ENCODE results near the gene STRN3. TPM values are rescaled to one million over a fixed set of nuclear protein-coding genes. Genes with fewer than 3 reads are reported as not detected.

Gene STRN3
- total RNA-seq, 1 experiment from 2014 or later, result 52.1 TPM

GRCh38 chr14:30998100-30998706 is 28.0 kb downstream of the STRN3 start:
- no peak overlapping the region for H2BK20ac ChIP-seq (ENCODE audit: low read depth, low read length, poor library complexity, severe bottlenecking)
- no peak overlapping the region for H4K8ac ChIP-seq (replicated peaks; ENCODE audit: insufficient read length, low read depth, low read length)
- no peak overlapping the region for H3K18ac ChIP-seq (ENCODE audit: insufficient read length, low read depth, low read length)

More at GRCh38 chr14:30998100-30998706, 28.0 kb downstream of the STRN3 start:
- no peak overlapping the region for H2BK5ac ChIP-seq (ENCODE audit: insufficient read length, low read length)
- no peaks in the 10 kb centered on the region for H4K20me1 ChIP-seq (ENCODE audit: control insufficient read depth, insufficient read depth, insufficient read length)
- no peak overlapping the region for H2BK120ac ChIP-seq (ENCODE audit: low read depth, low read length, poor library complexity, severe bottlenecking)
- H3K4me1 ChIP-seq (ENCODE audit: insufficient read depth, low read length), result peaks cover 7% of the 10 kb centered on the region
- peaks cover 59 to 66% of the 10 kb centered on the region in 2 experiments for H3K4me1 Mint-ChIP-seq
- H3K4me2 ChIP-seq (ENCODE audit: insufficient read depth, insufficient read length, low read length), result no peak overlapping the region
- peak overlapping the region; percentile 21 to 97 (median 45); a peak in 6 of 7 replicates for H3K27ac Mint-ChIP-seq
- DNase-seq, result no peak
- H3T11ph ChIP-seq (ENCODE audit: low read length), result no peak overlapping the region
- H3K9me3 Mint-ChIP-seq, result peaks cover 8 to 12% of the 10 kb centered on the region in 2 experiments; a peak in 2 of 5 replicates
- TF ChIP-seq CTCF (conservative IDR thresholded peaks at IDR 0.05), result no peak
- H3K79me1 ChIP-seq (ENCODE audit: insufficient read depth, low read depth, low read length, poor library complexity, severe bottlenecking), result peaks cover 9% of the 10 kb centered on the region
- no CpG with 5 or more reads among the region's 1 CpG for WGBS (ENCODE audit: extremely low coverage, insufficient read length, low lambda C conversion rate)
- H2BK15ac ChIP-seq (ENCODE audit: low read depth, low read length), result no peak overlapping the region
- no peaks in the 10 kb centered on the region for H3K27me3 ChIP-seq (ENCODE audit: insufficient read depth, low read length)
- no peak overlapping the region for H3K9ac ChIP-seq (ENCODE audit: extremely low read depth, insufficient read length, low read length)
- no peaks in the 10 kb centered on the region for H3K9me3 ChIP-seq (ENCODE audit: control insufficient read depth, low read depth, low read length)
- H2AK5ac ChIP-seq (ENCODE audit: insufficient read length, low read length), result no peak overlapping the region
- H3K14ac ChIP-seq (ENCODE audit: insufficient read depth, low read length), result no peak overlapping the region
- H3K4me3 Mint-ChIP-seq, result no peak overlapping the region
- no peak overlapping the region for H3K56ac ChIP-seq (ENCODE audit: insufficient read length, low read depth, low read length)
- no peak overlapping the region for H2AFZ ChIP-seq (ENCODE audit: low read length)
- H3K23ac ChIP-seq (ENCODE audit: insufficient read length, low read depth, low read length), result no peak overlapping the region
- no peak overlapping the region for H4K5ac ChIP-seq (ENCODE audit: insufficient read length, low read depth, low read length)
- H3K27me3 Mint-ChIP-seq (ENCODE audit: low read depth), result no peaks in the 10 kb centered on the region
- H3K36me3 Mint-ChIP-seq (ENCODE audit: insufficient read depth in 1 of 3, low read depth in 3 of 3), result peaks cover 4 to 27% (median 21%) of the 10 kb centered on the region in 3 experiments; a peak in 6 of 7 replicates
- peak overlapping the region; percentile 20 for H3K27ac ChIP-seq (ENCODE audit: insufficient read length, low read depth, low read length)
- H4K91ac ChIP-seq (ENCODE audit: insufficient read length, low read depth, low read length), result no peak overlapping the region
- H2BK12ac ChIP-seq (ENCODE audit: insufficient read length, low read depth, low read length), result no peak overlapping the region
- no peak overlapping the region for H3K4ac ChIP-seq (ENCODE audit: low read depth, low read length)
- H3K23me2 ChIP-seq (ENCODE audit: insufficient read length, low read depth, low read length, poor library complexity, severe bottlenecking), result no peaks in the 10 kb centered on the region
- peaks cover 22% of the 10 kb centered on the region; the same call in 1 of the 2 replicates for H3K79me2 ChIP-seq (ENCODE audit: insufficient read depth, low read length)

Measured in H9 (cell line).